Measurements from ENCODE around the gene MMEL1.
"Not testable (repeated sequence)": the region's sequence is repeated elsewhere in the genome, so short reads cannot be mapped to it uniquely, and the experiment has no call there.

Gene MMEL1

DNA sequence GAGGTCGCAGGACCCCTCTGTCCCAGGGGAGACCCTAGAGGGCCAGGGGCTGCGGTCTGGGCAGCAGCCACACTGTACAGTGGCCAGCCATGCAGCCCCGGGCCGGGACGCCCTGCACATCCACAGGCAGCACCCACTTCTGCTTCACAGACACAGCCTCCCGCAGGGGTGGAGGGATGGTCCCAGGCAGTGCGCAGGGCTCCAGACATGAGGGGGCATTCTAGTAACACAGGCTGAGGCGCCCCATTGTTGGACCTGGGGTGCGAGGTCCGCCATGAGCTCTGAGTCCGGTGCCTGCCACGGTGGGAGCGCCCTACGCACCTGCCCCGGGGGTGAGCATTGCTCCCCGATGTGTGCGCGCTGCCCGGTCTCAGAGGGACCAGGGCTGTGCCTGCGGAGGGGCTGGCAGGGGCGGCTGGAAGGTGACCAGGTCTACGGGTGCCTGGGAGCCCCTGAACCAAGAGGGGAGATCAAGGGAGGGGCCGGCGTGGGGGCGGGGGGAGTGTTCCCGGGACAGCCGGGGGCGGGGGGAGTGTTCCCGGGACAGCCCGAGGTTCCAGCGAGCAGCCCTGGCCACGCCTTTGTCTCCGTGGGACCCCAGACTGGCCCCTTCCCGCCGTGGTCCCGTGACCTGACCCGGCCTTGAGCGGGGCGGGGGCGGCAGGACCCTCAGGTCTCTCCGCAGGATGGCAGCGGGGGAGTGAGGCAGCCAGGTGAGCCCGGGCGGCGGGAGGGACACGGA is 4.5 kb downstream of the MMEL1 start:
- no peak for DNase-seq (ENCODE audit: low spot score)

DNA sequence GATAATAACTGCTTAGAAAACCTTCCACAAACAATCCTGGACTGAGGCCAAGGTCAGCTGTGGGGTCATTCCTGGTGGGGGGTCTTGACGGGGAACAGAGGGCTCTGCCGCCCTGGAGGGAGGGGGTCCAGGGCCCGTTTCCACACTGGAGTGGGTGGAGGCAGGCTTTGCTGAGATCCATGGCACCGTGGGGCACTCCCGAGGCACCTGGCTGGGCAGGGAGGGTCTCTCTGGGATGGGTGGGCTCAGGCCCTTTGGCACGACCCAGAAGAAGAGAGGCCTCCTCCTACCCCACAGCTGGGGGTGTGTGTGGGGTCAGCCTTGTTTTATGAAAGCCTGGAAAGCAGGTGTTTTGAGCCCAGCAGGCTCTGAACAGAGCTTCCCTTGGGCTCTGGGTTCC is 5.1 kb downstream of the MMEL1 start:
- DNase-seq (ENCODE audit: low spot score), result no peak

DNA sequence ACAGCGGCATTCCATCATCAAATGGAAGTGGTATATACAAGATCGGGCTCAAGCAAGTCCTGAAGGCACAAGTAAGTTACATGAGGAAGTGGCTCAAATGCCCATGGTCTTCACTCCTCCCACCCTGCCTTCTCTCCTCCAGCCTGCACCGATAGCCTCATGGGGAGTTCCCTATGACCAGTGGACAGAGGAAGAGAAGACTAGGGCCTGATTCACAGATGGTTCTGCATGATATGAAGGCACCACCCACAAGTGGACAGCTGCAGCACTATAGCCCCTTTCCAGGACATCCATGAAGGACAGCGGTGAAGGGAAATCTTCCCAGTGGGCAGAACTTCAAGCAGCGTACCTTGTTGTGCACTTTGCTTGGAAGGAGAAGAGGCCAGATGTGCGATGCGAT is 7.1 kb downstream of the MMEL1 start:
- not testable (repeated sequence) for DNase-seq (ENCODE audit: low spot score)

DNA sequence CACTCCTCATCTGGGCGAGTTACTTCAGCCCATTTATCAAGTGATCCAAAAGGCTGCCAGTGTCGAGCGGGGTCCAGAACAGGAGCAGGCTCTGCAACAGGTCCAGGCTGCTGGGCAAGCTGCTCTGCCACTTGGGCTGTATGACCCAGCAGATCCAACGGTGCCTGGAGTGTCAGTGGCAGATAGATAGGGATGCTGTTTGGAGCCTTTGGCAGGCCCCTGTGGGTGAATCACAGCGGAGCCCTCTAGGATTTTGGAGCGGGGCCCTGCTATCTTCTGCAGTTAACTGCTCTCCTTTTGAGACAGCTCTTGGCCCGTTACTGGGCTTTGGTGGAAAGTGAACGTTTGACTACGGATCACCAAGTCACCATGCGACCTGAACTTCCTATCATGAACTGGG is 7.5 kb downstream of the MMEL1 start:
- DNase-seq (ENCODE audit: low spot score), result no peak

DNA sequence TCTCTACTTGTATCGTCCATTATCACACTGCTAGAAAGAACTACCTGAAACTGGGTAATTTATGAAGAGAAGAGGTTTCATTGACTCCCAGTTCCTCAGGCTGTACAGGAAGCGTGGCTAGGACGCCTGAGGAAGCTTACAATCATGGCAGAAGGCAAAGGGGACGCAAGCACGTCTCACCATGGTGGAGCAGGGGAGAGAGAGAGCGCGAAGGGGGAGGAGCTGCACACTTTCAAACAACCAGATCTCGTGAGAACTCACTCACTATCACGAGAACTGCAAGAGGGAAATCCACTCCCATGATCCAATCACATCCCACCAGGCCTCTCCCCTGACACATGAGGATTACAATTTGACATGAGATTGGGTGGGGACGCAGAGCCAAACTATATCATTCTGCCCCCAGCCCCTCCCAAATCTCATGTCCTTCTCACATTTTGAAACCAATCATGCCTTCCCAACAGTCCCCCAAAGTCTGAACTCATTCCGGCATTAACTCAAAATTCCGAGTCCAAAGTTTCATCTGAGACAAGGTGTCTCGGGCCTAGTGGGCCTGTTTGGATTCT is 8.0 kb downstream of the MMEL1 start:
- DNase-seq (ENCODE audit: low spot score), result no peak

DNA sequence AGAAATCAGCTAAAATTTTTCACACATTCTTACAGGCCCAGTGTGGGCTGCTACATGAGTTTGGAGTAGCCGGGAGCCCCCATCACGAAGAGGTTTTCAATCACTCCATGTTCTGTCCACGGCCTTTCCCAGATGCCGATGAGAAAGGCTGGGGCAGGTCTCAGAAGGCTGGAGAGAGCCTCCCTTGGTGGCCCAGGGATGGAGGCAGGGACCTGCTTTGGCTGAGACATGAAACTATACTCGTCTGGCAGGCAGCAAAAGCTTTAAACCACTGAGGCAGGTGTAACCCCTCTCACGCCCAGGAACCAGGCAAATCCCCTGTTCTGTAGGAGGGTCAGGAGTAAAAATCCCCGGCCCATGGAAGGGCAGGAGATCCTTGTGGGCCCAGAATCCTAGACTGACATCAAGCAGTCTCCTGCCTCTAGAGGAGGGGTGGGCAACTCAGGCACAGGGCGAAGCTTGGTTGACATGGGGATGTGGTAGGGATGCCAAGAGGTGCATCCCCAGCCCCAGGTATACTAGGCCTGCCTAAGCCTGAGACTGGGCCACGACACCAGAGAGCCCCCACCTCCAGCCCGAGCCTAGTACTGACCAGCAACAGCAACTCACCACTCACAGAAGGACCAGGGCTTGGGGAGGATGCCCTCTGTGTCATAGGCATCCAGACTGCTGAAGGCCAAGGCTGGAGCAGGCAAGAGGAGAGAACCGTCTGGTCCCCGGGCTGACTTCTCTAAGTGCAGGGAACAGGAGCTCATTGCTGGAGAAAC is 9.1 kb downstream of the MMEL1 start:
- DNase-seq (ENCODE audit: low spot score), result no peak

DNA sequence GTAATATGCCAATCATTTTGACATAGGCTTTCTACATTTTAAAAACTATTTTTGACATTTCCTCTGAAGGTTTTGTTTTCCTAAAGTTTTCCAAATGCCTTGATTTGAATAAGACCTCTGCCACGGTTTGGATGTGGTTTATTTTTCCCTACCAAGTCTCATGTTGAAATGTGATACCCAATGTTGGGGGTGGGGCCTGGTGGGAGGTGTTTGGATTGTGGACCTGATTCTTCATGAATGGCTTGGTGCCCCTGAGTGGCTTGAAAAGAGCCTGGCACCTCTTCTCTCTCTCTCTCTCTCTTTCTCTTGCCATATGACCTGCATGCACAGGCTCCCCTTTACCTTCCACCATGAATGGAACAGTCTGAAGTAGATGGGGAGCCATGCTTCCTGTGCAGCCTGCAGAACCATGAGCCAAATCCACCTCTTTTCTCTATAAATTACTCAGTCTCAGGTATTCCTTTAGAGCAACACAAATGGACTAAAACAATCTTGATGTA is 14.8 kb downstream of the MMEL1 start:
- DNase-seq (ENCODE audit: low spot score), result no peak

DNA sequence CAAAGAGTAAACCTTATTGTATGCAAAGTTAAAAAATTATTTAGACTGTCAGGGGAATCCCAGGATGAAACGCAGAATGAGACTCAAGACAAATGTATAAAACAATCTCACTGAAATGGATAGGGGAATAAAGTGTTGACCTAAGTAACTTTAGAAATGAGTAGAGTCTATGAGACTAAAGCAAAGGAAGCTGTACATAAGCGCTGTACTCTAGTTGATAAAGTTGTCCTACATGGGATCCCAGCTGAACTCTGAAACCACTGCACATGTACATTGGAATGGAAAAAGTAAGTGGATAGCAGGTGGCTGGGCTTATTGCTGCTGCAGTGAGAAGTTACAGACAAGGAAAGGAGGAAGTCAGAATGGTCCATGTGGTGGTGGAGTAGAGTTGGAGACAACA is 18.7 kb downstream of the MMEL1 start:
- no peak for DNase-seq (ENCODE audit: low spot score)

DNA sequence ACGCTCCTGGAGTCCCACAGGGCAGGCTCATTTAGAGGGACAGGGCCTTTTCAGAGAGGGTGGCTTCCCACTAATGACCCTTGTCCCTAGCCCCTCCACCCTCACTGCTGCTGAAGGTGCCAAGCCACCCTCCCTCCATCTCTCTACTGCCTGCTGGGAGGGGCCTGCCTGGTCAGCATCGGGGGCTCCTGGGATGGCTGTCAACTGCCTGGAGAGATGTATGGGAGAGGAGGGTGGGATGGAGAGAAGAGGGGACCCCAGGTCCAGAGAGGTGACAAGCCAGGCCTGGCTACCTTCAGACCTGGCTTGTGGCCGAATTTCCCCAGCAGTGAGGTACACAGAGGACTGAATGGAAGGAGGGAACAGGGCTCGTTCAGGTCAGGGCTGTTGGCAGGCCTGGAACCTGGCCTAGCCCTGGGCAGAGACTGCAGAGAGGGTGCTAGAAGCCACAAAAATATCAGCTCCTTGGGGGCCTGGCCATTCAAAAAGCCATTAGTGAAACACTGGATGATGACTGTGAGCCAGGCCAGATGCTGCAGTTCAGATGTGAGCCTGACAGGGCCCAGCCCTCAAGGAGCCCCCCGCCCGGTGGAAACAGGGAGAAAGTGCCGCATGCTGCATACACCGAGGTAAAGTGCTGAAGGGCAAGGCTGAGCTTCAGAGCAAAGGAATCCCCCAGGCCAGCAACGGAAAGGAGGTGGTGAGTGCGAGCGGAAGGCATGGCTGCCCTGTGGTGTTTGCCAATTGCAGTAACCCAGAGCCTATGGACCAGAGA is 20.0 kb downstream of the MMEL1 start:
- no peak for DNase-seq (ENCODE audit: low spot score)

DNA sequence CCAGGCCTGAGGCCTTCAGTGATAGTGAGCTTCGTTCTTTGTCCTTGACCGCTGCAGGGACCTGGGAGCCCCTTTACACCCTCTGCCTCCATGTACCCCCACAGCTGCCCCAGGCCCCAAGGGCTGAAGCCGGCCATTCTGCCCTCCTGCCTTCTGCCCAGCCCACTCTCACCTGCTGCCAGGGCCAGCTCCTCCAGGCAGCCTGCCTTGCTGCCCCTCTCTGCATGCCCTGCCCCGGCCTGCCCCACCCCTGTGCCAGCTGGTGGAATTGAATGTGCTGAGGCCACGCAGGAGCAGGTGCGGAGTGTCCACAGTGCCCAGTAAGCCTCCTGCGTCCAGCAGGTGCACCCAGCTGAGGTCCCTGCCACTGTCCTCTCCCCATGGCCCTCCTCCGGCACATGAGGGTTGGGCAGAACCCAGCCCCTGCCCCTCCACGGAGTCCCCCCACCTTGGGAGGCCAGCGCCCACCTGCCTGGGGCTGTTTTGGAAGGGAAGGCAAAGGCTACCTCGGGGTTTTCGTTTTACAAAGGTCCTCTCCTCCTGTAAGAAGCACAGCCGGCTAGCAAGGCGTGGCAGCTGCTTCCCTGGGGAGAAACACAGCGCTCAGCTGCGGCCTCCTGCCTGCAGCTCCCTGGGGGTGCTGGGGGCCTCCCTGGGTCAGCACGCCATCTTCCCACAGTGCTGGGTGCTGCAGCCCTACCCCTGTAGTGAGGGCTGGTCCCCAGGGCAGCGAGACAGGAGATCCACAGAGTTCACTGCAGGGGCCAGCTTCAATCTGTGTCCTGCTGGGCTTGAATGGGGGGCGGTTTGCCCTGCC is 21.0 kb downstream of the MMEL1 start:
- no peak for DNase-seq (ENCODE audit: low spot score)

DNA sequence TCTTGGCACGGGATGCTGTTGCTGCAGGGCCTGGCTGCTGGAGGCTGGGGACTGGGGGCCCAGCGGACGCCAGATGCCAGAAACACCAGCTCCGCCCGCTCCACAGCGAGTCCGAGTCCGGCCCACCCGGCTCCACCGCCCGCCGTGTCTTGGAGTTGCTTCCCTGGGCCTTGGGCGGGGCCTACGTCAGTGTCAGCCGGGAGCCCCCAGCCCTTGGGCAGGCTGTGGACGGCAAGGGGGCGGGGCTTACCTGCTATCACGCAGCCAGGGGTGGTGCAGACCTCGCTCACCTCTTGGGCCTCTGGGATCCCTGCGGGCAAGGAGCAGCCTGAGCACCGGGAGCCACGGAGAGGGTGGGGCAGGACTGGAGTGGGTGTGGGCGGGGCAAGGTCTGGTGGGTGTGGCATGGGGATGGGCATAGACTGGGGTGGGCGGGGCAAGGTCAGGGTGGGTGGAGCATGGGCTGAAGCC is 21.8 kb downstream of the MMEL1 start:
- DNase-seq (ENCODE audit: low spot score), result peak; percentile 39

DNA sequence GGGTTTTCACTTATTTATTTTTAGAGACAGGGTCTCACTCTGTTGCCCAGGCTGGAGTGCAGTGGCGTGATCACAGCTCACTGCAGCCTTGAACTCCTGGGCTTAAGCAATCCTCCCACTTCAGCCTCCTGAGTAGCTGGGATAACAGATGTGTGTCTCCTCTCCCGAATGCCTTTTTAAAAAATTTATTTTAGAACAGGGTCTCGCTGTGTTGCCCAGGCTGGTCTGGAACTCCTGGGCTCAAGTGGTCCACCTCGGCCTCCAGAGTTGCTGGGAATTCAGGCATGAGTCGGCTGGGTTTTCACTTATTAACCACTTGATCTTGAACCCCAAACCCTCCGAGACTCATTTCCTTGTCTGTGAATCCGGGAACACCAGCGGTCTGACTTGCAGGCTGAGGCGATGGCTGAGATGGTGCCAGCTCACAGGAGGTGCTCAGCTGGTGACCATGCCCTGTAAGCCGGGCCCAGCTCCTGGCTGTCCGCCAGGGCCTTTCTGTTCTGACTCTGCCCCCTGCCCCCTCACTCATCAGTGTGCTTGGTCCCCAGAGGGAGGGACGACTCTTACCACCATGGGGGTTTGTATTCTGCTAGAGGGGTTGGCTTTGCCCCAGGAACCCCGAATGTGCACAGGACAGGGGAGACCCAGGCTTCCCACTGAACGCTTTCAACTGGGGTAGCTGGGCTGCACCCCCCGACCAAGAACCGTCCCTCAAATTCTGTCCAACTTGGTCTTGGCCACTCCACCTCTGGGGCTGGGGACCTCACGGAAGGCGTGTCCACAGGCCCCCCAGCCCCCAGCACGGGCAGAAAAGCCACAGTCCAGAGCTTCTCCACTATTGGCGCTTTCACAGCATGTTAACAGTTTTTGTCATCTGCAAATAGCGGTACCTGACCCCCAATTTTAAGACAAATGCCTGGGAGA is 22.5 kb downstream of the MMEL1 start:
- no peak for DNase-seq (ENCODE audit: low spot score)

DNA sequence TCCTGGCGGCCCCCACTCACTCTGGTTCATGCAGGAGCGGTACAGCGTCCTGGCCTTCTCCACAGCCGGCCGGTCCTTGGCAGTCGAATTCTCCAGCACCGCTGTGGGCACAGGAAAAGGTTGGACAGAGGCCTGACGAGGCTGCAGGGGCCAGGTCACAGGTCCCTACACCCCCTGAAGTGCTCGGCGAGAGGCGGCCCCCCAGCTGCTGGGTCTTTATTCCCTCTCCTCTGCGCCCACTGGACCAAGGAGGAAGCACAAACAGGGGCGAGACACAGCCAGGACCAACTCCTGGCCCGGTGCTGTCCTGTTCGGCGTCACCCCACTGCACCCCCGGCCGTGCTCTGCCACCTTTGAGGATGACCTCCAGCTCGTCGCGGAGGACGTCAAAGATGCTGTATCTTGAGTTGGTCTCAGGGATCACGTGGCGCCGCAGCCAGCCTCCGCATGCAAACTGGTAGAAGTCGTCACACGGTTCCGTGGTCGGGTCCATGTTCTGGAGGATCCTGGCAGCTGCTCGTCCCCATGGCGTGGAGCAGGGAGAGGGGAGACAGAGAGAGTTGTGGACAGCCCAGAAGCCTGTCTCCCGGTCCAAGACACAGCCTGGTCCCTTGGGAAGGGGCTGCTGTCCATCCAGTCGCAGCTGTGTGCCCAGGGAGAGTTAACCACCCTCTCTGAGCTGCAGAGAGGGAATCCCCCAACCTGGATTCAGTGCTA is 23.3 kb downstream of the MMEL1 start:
- no peak for DNase-seq (ENCODE audit: low spot score)

DNA sequence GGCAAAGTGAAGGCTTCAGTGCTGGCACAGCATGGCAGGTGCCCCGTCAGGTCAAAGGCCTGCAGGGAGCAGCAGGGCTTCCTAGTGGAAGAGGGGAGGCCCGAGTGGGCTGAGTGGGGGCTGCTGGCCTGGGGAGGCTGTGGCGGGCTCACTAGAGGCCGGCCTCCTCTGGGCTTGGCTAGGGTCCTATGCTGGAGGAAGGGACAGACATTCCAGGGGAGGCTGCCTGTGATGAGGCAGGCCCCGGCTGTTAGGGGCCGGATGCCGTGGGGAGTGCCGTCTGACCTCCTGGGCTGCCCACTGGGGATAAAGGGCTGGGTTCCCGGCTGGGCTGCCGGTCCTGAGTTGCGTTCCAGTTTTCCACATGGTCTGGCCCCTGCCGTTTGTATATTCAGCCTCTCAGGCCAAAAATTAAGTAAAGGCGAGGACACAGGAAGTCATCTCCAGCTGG is 25.1 kb downstream of the MMEL1 start:
- no peak for DNase-seq (ENCODE audit: low spot score)

DNA sequence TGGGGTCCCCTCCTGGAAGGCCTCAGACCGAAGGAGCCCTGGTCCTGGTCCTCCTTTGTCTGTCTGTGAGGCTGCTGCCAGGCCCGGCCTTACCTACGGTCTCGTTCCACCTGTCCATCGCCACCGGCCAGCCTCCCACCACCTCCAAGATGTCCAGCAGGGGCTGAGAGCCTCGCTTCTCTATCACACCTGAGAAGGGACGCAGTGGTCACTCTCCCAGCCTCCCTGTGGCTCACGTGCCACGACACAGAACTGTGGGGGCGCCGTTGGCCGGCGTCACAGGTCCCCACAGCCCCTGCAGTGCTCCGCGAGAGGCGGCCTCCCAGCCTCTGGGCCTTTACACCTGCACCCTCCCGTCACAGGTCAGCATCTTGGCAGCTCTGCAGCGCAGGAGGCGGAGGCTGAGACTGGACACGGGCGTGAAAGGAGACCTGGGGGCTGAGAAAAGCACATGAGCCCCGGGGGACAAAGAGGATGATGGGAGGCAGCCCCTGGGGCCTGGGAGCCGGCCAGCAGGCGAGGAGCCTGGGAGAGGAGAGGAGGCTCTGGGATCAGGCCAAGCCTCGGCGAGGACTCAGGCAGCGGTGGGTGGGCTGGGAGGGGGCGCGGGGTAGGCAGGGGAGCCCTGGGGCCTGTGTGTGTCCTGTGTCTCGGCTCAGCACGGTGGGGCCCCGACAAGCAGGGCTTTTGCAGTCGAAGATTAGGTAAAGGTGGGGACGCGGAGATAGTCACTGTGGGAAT is 25.8 kb downstream of the MMEL1 start:
- DNase-seq (ENCODE audit: low spot score), result no peak

DNA sequence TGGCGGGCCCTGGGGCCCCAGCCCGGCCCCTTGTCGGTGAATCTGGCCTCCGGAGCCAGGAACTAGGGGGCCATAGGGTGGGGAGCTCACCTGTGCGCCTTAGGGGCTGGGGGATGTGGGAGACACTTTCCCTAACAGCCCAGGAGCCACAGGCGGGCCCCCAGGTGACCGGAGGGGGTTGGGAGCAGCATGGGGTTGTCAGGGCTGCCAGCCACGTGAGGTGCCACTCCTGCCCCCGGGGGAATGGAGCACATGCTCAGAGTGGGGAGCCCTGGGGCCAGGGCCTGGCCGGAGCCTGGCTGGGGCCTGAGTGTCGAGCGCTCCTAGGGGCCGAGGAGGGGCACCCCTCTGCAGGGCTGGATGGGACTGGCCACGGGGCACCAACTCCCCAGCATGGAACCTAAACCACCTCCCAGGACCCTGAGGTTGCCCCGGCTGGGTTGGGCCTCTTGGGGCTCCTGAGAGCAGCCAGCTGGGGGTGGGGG is 26.4 kb downstream of the MMEL1 start:
- DNase-seq (ENCODE audit: low spot score), result no peak

DNA sequence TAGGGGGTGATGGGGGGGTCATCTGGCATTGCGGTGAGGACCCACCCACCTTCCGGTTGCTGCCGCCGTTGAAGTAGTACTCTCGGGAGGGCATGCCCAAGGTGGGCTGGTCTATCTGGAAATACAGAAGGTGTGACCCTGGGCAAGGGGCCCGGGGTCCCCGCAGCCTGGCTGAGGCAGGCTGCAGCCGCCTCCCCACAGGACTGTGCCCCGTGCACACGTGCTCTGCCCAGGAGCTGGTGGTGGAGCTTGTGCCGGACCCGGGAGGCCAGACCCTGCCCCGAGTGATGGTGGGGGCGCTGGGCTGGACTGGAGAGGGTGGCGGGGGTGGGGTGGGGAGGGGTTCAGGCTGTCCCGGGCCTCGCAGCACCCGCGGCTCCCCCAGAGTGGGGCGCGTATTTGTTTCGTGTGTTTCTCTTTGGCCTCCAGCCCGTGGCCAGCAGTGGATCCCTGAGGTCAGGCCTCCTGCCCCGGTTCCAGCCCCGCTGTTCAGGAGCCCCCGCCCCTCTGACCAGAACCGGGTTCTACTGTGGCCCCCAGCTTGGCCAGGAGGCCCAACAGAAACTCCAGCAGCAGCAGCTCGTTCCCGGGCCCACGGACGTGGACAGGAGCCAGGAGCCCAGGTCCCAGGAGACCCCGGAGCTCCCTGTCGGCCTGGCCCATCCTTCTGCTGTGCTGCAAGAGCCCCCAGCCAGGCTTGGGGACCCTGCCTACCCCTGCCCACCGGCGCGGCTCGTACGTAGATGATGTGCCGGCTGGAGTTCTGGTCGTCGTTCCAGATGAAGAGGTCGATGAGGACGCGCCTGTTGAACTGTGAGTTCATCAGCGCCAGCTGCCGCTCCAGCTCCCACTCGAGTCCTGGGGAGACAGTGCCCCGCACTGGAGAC is 27.1 kb downstream of the MMEL1 start:
- DNase-seq (ENCODE audit: low spot score), result no peak

Data from GM03348 (cell line).